Lower lobe of right lung (tissue), 2 donors: Measurements from ENCODE around the gene MORN1. TPM values are rescaled to one million over a fixed set of nuclear protein-coding genes. Genes with fewer than 3 reads are reported as not detected.

Source experiments
- ATAC-seq, 2 donors: fragments of 200-7000 bp; cut with Tn5 transposase; one replicate each; pipeline ENCODE4 v1.9.1; 2020 to 2022; ENCODE audit warnings: mild to moderate bottlenecking in 2 of 2, moderate library complexity in 2 of 2
- DNase-seq: peaks from one replicate; pipeline ENCODE4 v3.0.0-alpha.2; 2020
- H3K27ac ChIP-seq: fragments of 200-600 bp; one replicate; pipeline ENCODE4 v1.8.0; 2022
- H3K27me3 ChIP-seq: fragments of 200-600 bp; one replicate; pipeline ENCODE4 v1.8.0; 2022; ENCODE audit warnings: low read depth
- H3K36me3 ChIP-seq: fragments of 200-600 bp; one replicate; pipeline ENCODE4 v1.8.0; 2022; ENCODE audit warnings: mild to moderate bottlenecking
- H3K4me1 ChIP-seq: fragments of 200-600 bp; one replicate; pipeline ENCODE4 v1.8.0; 2022
- H3K4me3 ChIP-seq: fragments of 200-600 bp; one replicate; pipeline ENCODE4 v1.8.0; 2022; ENCODE audit warnings: mild to moderate bottlenecking
- H3K9me3 ChIP-seq: fragments of 200-600 bp; one replicate; pipeline ENCODE4 v1.8.0; 2022
- CTCF ChIP-seq: fragments of 200-600 bp; IDR thresholded peaks from one replicate; pipeline ENCODE4 v1.8.0; 2022; ENCODE audit warnings: antibody characterized with exemption, mild to moderate bottlenecking
- intact Hi-C: fragments of 100-400 bp; cut with DNase I; formaldehyde crosslinking; loops from one replicate; pipeline ENCODE4 v1.11.0; 2022
- total RNA-seq: library from RNA; stranded (reverse); fragmentation: NEBNext Ultra II Directional; extraction: Animal tissue kit (Norgen Biotek cat#: 25700); gene quantifications from one replicate; pipeline ENCODE4 v1.2.1, GENCODE V29; 2021
- donor health status: DM: no; HTN: yes; CAD: no; lungs with severe emphysema.

The MORN1 gene
- total RNA-seq, 1 donor from 2014 or later: 13.4 TPM

- Histone ChIP-seq H3K27ac (no peak overlapping the region), H3K4me1 (peaks cover 95% of the 10 kb centered on the region), H3K9me3 (no peaks in the 10 kb centered on the region), H3K4me3 (no peak overlapping the region), H3K27me3 (no peaks in the 10 kb centered on the region), H3K36me3 (peaks cover 6% of the 10 kb centered on the region)
- DNase-seq (peak; percentile 45), ATAC-seq (no peak)
- TF ChIP-seq CTCF: no peak
- intact Hi-C loops: no loop called here
Observed at GRCh38 chr1:2273401-2274090, 117.8 kb downstream of the MORN1 start.

GRCh38 chr1:2272686-2273400 lies 118.5 kb downstream of the MORN1 start:
- no peaks in the 10 kb centered on the region for H3K27me3 ChIP-seq
- no peak overlapping the region for H3K4me3 ChIP-seq
- intact Hi-C loops: no loop called here
- no peak for TF ChIP-seq CTCF
- H3K36me3 ChIP-seq: peaks cover 4% of the 10 kb centered on the region
- no peak for ATAC-seq
- H3K27ac ChIP-seq: no peak overlapping the region
- peaks cover 95% of the 10 kb centered on the region for H3K4me1 ChIP-seq
- no peaks in the 10 kb centered on the region for H3K9me3 ChIP-seq
- peak; percentile 39 for DNase-seq

- no peaks in the 10 kb centered on the region for H3K27me3 ChIP-seq
- intact Hi-C loops: no loop called here
- peak overlapping the region; percentile 6 for H3K4me3 ChIP-seq
- H3K9me3 ChIP-seq: no peaks in the 10 kb centered on the region
- no peak for DNase-seq
- no peak for TF ChIP-seq CTCF
- peaks cover 95% of the 10 kb centered on the region for H3K4me1 ChIP-seq
- no peaks in the 10 kb centered on the region for H3K36me3 ChIP-seq
- H3K27ac ChIP-seq: peak overlapping the region; percentile 41
- ATAC-seq: no peak
Observed at GRCh38 chr1:2271841-2272655, 119.3 kb downstream of the MORN1 start.

Other genes with a start within 250 kb of the MORN1 start
- 50.9 TPM for gene FAAP20, start 196.8 kb downstream of the MORN1 start, total RNA-seq
- 90.0 TPM for gene SKI, start 163.2 kb downstream of the MORN1 start, total RNA-seq
- gene RER1, start 287 bp upstream of the MORN1 start, total RNA-seq: 133 TPM
- gene PEX10, start 21.0 kb upstream of the MORN1 start, total RNA-seq: 12.4 TPM
- gene PLCH2, start 84.7 kb upstream of the MORN1 start, total RNA-seq: 3.8 TPM
- 39.2 TPM for gene PANK4, start 135.0 kb upstream of the MORN1 start, total RNA-seq
- 1.5 TPM for gene HES5, start 138.7 kb upstream of the MORN1 start, total RNA-seq
- 152 TPM for gene TNFRSF14, start 164.8 kb upstream of the MORN1 start, total RNA-seq
- 26.3 TPM for gene PRXL2B, start 195.2 kb upstream of the MORN1 start, total RNA-seq
- 7.6 TPM for gene MMEL1, start 241.5 kb upstream of the MORN1 start, total RNA-seq